Transverse colon (tissue), 4 donors: ENCODE data around the gene OR13C8.

Experiments
- CTCF ChIP-seq, 5 experiments: fragments of 200-600 bp in 3 of 5; fragments of 450-650 bp in 2 of 5; sonication (generic) in 3 of 5; IDR thresholded peaks; 1 replicate in 2 of 5; 2 replicates in 3 of 5; pipeline ENCODE4 v1.5.1; 2016 to 2017; ENCODE audit warnings: antibody characterized with exemption in 5 of 5, inconsistent platforms in 3 of 5, mild to moderate bottlenecking in 2 of 5, moderate library complexity in 1 of 5
- EP300 ChIP-seq: sonication (generic); formaldehyde crosslinking; IDR thresholded peaks from one replicate; pipeline ENCODE4 v1.6.1; 2017; ENCODE audit warnings: antibody characterized with exemption, low read depth
- POLR2A ChIP-seq: fragments of 450-650 bp; IDR thresholded peaks from one replicate; pipeline ENCODE4 v1.6.1; 2016; ENCODE audit warnings: antibody characterized with exemption, mild to moderate bottlenecking, moderate library complexity
- POLR2AphosphoS5 ChIP-seq, 3 donors: sonication (generic); formaldehyde crosslinking; IDR thresholded peaks; one replicate each; pipeline ENCODE4 v1.6.1; 2016; ENCODE audit warnings: antibody characterized with exemption in 3 of 3

GRCh38 chr9:104611213-104611612 lies 42.2 kb downstream of the OR13C8 start:
- TF ChIP-seq CTCF (IDR thresholded peaks at IDR 0.05) (no peak), EP300 (no peak), POLR2AphosphoS5 (IDR thresholded peaks at IDR 0.05) (no peak), POLR2A (no peak)
